ENCODE measurements around the gene BCAS1.

Gene BCAS1, protein sequence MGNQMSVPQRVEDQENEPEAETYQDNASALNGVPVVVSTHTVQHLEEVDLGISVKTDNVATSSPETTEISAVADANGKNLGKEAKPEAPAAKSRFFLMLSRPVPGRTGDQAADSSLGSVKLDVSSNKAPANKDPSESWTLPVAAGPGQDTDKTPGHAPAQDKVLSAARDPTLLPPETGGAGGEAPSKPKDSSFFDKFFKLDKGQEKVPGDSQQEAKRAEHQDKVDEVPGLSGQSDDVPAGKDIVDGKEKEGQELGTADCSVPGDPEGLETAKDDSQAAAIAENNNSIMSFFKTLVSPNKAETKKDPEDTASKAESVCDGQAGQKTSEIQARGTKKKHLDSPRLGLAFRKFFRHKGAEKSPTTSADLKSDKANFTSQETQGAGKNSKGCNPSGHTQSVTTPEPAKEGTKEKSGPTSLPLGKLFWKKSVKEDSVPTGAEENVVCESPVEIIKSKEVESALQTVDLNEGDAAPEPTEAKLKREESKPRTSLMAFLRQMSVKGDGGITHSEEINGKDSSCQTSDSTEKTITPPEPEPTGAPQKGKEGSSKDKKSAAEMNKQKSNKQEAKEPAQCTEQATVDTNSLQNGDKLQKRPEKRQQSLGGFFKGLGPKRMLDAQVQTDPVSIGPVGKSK

DNA sequence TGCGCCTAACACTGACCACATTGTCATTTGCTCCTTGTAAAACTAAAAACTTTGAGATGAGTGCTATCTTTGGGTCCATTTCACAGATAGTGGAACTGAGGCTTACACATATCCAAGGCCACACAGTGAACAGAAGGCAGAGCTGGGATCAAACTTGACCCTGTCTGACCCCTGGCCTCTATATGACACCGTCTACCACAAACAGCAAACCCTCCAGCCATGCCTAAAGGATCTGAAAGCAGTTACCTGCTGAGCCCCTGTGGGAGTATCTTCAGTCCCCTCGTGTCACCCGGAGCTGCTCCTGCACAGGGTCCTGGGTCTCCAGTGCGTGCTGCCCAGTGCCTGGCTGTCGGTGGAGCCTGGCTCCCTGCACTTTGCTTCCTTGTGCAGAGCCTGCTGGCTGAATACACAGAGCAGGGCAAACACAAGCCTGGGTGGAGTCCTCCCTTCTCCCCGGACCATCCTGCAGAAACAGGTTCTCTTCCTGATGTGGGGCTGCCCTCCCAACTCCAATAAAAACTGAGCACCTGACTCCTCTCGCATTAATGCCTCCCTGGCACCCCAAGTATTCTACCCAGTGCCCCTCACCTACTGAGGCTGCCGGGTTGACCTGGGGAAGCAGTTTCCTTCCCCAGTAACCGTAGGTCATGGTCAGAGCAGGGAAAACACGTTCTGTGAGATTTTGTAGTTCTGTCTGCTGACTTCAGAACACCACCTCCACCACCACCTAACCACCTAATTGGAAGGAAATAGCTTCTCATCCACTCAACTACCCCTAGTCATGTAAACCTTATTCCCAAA lies at the start of gene BCAS1:
BCAS1 (minus strand) TSS at position 408 of the 801 bp plus-strand sequence. CDS start 11,876 bp downstream, outside the sequence.
- no peak for DNase-seq

DNA sequence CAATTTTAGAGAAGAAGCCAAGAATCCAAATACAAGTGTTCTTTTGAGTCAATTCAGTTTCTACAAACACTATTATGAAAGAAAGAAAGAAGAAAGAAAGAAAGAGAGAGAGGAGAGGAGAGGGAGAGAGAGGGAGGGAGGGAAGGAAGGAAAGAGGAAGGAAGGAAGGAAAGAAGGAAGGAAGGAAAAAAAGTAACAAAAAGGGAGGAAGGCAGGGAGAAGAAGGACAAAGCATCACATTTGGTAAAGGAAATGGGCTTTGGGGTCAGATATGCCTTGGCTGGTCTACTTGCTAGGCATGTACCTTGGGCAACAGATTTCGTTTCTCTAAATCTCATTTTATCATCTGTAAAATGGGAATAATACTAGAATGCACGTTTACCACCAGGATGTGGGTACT lies 49.4 kb upstream of the BCAS1 start:
- no peak for DNase-seq

DNA sequence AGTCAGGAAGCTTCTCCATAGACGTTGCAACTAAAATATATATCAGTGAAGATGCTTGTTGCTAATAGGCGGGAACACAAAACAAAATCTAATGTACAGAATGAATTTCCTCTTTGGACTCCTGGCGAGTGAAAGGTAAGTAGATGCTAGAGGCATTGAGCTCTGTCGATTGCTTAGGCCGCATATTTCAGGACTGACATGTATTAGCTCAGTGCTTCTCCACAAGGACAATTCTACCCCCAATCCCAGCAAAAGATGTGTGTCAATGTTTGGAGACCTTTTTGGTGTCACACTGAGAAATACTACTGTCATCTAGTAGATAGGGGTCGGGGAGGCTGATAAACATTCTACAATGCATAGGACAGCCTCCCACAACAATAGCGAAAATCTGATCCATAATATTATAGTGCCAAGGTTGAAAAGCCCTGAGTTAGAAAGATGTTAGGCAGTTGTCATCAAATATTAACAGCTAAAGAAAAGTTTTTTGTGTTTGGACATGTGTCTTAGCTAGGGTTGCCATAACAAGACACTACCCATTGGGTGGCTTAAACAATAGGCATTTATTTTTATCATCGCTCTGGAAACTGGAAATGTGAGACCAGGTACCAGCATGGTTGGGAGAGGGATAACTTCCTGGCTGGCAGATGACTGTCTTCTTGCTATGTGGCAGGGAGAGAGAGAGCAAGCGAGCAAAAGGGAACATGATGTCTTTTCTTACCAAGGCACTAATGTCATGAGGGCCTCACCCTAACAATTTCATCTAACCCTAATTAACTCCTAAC lies 48.0 kb upstream of the BCAS1 start:
- no peak for DNase-seq

DNA sequence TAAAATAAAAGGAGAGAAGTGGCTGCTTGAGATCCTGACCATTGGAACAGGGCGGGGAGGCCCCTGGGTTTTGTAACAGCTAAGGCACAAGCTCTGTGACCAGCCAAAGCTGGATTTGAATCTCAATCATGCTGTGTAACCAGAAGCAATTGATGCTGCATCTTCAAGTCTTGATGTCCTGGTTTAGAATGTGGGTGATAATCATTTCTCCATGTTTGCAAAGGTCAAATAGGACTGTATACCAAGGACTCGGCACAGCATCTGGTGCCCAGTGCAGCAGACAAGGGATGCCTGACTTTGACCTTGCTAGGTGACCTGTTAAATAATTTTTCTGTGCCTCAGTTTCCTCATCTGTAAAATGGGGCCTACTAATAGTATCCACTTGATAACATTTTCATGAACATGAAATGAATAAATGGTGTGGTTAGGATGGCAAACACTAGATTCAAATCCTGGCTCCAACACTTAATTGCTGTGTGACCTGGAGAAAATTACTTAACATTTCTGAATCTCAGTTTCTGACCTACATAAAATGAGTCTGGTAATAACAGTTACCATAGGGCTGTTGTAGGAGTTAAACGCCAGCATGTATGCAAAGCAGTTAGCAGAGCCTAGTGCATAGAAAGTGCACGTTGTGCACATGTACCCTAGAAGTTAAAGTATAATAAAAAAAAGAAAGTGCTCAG lies 46.3 kb upstream of the BCAS1 start:
- DNase-seq = no peak

DNA sequence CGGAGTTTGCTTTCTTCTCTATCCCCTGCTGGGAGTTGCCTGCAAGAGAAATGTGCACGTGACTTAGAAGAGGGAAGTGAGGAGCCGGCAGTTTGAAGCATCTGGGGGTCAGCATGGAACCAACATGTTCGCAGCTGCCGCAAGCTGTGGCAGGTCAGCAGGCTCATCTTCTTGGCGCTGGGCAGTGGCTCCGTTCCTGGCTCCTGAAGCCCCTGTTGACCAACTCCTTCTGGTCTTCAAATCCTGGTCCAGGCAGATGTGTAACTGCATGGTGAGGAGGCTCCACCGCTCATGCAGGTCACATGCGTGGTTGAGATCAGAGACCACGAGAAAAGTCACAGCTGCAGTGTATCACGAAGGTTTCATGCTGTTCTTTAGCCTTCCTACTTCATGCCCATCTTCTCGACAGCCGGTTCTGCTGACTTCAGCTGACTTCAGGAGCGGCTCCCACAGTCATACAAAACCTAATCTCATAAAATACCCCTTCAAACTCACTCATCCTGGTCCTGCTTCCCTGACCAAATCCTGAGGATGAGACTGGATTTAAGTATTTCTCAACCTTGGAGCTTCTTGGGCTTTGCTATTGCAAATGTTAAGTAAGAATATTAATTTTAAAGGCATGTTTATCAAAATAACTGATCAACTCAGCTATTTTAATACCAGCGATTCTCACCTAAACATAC lies 44.9 kb upstream of the BCAS1 start:
- no peak for DNase-seq

DNA sequence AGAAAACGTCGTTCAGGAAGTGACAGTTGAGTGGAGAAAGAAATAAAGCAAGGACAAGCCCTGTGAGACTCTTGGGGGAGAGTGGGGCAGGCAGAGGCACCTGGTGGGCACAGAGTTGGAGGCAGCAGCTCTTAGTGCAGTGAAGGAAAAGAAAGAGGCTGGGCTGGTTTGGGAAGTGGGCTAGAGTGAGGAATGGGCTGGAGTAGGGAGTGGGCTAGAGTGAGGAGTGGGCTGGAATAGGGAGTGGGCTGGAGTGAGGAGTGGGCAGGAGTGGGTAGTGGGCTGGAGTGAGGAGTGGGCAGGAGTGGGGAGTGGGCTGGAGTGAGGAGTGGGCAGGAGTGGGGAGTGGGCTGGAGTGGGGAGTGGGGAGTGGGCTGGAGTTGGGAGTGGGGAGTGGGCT lies 43.7 kb upstream of the BCAS1 start:
- no peak for DNase-seq

DNA sequence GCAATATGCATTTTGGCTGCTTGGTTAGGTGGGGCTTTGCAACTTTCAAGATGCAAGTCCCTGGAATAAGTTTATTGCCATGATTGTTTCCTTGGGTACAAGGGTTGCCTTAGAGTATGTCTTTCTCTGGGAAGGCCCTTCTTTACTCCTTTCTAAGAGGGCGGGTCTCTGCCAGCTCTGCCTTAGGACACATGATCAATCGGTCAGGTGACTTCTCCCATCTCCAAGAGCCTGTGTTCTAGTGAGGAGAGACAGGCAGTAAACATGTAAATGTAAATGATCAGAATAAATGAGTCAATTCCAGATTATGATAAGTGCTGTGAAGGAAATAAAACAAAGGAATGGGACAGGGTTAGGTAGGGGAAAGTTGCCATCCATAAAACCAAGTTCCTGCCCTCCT lies 43.2 kb upstream of the BCAS1 start:
- DNase-seq = no peak

DNA sequence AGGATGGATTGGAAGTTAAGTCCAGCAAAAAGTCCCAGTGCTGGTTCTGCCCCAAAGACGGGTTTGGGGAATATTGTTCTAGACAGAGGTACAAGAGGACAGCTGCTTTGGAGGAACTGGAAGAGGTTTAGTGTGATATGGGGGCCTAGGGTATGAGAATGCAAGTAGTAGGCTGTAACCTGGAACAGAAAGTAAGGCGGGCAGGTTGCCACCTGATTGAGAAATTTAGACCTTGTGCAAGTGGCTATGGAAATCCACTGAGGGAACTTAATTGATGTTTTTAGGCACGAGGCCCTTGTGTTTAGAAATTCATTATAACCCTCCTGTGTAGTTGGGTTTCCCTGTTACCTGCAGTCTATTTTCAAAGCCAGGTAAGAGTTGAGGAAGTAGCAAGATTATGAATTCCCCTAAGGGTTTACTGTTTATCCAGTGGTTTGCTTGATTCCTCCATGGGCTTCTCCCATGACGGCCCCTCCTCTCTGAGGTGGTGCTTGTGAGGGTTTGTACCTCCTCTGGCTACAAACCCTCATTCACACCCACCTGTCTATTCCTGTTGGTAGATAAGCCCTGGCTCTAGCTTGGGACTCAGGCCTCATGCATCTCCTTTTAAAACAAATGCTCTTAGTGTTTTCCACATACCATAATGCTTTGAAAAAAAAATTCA lies 42.0 kb upstream of the BCAS1 start:
- DNase-seq = no peak

DNA sequence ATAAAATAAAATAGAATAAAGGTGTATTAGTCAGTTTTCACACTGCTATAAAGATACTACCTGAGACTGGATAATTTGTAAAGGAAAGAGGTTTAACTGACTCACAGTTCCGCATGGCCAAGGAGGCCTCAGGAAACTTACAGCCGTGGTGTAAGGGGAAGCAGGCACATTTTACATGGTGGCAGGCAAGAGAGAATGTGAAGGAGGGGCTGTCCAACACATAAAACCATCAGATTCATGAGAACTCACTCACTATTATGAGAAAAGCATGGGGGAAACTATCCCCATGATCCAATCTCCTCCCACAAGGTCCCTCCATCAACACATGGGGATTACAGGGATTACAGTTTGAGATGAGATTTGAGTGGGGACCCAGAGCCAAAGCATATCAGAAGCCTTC lies 41.1 kb upstream of the BCAS1 start:
- DNase-seq = no peak

DNA sequence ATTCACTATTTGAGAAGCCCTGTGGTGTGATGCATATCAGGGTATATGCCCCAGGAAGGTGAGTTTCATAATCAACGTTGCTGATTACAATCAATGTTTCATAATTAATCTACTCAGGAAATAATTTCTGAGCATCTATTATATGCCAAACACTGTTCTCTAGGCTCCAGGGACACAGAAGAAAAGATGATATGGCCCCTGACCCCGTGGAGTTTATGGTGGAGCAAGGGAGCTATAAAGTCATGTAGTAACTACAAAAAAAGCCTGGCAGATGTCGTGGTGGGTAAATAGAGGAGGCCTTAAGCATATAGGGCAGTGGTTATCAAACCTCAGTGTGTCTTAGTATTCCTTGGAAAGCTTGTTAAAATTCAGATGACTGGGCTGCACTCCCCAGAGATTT lies 40.1 kb upstream of the BCAS1 start:
- DNase-seq = no peak

DNA sequence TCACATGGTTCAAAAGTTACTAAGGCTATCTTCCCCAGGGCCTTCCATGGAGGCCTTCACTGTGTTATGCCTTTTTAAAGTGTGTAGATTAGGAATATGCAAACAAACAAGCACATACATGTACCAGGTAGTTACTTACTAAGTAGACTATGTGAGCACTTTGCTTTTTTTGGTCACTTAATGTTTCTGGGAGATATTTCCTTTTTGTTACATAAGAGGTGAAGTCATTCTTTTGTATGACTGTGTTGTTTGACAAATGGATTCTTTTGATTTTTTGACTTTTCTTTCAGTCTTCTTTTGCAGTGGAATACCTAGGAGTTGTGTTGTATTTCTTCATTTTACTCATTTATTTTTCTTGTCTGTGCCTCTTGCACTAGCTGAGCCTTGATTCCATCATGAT lies 39.6 kb upstream of the BCAS1 start:
- no peak for DNase-seq

DNA sequence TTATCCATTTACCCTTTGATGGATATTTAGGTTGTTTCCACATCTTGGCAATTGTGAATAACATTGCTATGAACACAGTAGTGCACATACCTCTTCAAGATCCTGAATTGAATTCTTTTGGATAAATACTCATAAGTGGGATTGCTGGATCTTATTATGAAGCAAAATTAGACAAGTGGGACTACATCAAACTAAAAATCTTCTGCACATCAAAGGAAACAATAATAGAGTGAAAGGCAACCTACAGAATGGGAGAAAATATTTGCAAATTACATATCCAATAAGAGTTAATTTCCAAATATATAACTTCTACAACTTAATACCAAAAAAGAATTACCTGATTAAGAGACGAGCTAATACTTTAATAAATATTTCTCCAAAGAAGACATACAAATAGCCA lies 38.4 kb upstream of the BCAS1 start:
- no peak for DNase-seq

DNA sequence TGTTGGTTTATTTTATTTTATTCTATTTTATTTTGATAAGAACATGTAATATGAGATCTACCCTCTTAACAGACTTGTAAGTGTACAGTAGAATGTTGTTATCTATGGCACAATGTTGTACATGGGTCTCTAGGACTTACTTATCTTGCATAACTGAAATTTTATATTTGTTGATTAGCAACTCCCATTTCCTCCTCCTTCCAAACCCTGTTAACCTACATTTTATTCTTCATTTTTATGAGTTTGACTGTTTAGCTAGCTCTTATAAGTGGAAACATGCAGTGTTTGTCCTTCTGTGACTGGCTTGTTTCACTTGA lies 37.9 kb upstream of the BCAS1 start:
- no peak for DNase-seq

DNA sequence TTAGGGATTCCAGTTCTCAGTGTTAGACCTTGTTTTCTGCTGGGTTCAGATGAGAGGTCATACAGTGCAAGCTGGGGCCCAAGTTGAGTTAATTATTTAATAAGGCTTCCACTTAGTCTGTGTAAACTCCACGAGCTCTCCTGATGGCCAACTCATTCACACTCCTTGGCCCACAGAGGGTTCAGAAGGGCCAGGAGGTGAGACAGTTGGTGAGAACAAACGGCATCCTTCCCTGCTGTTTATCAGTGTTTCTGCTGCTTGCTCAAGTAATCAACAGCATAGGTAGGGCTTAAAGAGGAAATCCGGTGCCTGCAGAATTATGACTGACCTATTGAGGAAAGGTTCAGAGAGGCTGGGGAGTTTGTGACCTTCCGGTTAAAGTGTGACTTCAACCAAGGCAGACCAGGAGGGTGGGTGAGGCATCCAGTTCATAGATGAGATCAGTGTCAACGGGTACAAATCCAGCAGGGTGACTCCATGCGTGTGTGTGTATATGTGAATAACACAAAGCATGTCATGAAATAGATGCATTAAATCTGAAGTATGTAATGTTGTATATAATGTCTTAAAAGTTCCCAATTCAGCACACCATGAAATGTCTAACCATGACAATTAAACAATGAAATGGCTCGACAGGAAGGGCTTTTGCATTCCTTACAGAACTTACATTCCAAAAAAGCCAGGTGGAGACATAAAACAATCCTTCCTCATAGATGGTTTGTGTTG lies 37.4 kb upstream of the BCAS1 start:
- DNase-seq = no peak

DNA sequence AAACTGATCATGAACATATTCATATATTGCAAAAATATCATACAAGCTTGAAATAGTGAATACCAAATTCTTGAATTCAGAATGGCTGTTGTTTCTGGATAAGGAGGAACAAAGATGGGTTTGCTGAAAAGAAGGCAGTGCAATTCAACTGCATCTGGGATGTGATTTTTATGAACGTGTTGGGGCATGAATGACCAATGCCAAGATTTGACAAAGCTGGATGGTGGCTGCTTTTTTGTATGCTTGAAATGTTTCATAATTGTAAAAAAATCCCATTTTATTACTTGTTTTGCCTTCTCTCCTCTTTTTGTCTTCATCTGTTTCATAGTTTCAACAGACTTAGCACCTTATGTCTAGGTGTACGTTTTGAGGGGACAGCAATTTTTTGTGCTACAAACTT lies 36.8 kb upstream of the BCAS1 start:
- no peak for DNase-seq

DNA sequence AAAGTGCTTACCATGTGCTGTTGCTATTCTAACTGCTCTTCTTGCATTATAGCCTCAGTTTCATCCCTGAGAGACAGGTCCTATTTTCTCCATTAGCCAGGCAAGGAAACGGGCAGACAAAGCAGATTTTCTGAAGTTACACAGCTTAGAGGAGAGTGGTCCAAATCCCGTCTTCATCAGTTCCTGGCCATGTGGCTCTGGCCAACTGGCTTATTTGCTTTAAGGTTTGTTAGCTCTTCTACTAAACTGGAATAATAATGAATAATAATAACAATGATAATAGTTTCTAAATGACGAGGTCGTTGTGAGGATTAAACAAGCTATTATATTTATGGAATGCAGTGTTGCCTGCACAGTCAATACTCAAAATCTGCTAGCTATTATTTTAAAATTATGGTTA lies 35.8 kb upstream of the BCAS1 start:
- DNase-seq = no peak

DNA sequence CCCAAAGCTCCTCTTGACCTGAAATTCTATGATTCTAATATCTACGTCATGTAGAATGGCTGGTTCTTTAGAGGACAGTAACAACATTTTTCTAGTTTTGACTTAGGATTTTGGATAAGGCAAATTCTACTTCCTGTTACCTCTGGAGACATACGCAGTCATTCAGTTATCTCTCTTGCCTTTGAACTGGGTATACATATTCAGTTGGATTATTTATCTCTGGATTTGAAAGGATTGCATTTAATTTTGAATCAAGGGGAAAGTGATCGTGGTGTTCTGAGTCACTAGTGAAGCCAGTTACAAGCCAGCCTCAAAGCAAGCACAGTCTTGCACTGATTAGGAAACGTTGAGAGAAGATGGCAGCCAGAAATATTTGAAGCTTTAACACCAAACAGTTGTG lies 35.3 kb upstream of the BCAS1 start:
- DNase-seq = no peak

DNA sequence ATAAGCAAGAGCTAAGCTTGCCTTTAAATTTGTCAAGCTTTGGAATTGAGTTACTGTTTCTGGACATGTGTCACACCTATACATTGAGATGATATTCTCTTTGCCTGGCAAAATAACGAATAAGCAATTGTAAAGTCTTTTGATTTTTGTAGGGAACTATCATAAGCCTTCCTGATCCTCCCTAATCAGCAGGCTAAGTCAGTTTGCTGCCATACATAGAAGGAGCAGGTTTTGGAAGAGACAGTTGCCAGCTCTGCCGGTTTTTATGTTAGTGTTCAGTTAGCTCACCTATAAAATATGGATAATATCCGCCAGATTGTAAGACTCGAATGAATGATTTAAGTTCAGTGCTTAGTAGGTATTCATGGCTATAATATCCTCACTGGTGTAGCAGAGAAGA lies 34.4 kb upstream of the BCAS1 start:
- no peak for DNase-seq

DNA sequence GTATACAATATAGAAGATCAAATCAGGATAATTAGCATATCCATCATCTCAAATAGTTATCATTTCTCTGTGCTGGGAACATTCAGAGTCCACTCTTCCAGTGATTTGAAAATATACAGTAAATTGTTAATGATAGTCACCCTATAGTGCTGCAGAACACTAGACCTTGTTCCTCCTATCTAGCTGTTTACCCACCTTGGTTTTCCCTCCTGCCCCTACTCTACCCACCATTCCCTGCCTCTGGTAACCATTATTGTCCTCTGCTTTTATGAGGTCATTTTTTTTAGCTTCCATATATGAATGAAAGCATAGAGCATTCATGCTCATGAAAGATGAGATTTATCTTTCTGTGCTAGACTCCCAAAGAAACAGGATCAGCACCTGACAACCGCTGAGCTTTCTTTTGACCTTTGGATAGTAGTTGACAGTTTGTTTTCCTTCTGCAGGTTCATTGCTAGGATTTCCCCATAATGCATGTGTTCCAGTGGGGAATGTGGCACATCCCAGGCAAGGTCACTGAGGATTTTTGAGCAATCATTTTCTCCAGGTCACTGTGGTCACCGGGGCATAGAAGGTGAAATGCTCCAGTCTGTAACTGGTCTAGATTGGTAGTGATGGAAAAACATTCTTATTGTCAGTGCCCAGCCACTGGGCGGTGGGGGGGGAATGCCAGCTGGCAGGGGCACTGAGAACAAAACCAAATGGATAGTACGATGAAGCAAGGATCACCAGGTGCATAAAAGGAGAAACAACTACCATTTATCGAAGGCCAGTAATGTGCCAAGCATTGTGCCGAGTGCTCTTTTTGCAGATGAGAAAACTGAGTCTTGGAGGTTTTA lies 33.6 kb upstream of the BCAS1 start:
- DNase-seq = no peak

Measured in activated T-cell treated with anti-CD3 and anti-CD28 coated beads, Interleukin-2, amount 50 U/mL, for 1 hour (primary cell).